Esophagus muscularis mucosa (tissue), 4 donors: ENCODE data around the gene TBX3. TPM values are rescaled to one million over a fixed set of nuclear protein-coding genes. Genes with fewer than 3 reads are reported as not detected.
A peak's percentile ranks its signal among the peaks of the same experiment; 100 is the strongest.

Experiments
- DNase-seq: peaks from one replicate; pipeline ENCODE4 v3.0.0-alpha.2; 2017; ENCODE audit errors: extremely low spot score
- H3K27ac ChIP-seq, 4 donors: fragments of 200-600 bp; sonication (generic); replicated peaks in 1 of 4; 1 replicate in 3 of 4; 2 replicates in 1 of 4; pipeline ENCODE4 v1.5.1; 2016 to 2019; ENCODE audit warnings: mild to moderate bottlenecking in 1 of 4
- H3K27me3 ChIP-seq, 4 donors: fragments of 200-600 bp; sonication (generic); one replicate each; pipeline versions ENCODE4 v1.5.1 to v1.6.0; 2016 to 2019
- H3K36me3 ChIP-seq, 4 donors: fragments of 200-600 bp; sonication (generic); one replicate each; pipeline ENCODE4 v1.5.1; 2016 to 2019
- H3K4me1 ChIP-seq, 4 donors: fragments of 200-600 bp; sonication (generic); one replicate each; pipeline ENCODE4 v1.5.1; 2016 to 2019
- H3K4me3 ChIP-seq, 4 donors: fragments of 200-600 bp; sonication (generic); 1 replicate in 2 of 4; 2 replicates in 2 of 4; pipeline ENCODE4 v1.5.1; 2016 to 2019; ENCODE audit warnings: mild to moderate bottlenecking in 4 of 4, moderate library complexity in 1 of 4
- H3K9me3 ChIP-seq, 4 donors: fragments of 200-600 bp; sonication (generic); 1 replicate in 3 of 4; 2 replicates in 1 of 4; pipeline ENCODE4 v1.5.1; 2016 to 2019
- EP300 ChIP-seq: sonication (generic); formaldehyde crosslinking; IDR thresholded peaks from one replicate; pipeline ENCODE4 v1.6.1; 2017; ENCODE audit warnings: antibody characterized with exemption
- POLR2A ChIP-seq: fragments of 450-650 bp; IDR thresholded peaks from one replicate; pipeline ENCODE4 v1.6.1; 2017; ENCODE audit warnings: antibody characterized with exemption, moderate library complexity, mild to moderate bottlenecking, low read depth
- POLR2AphosphoS5 ChIP-seq, 2 donors: sonication (generic); formaldehyde crosslinking; IDR thresholded peaks; one replicate each; pipeline ENCODE4 v1.6.1; 2017; ENCODE audit warnings: antibody characterized with exemption in 2 of 2
- WGBS: methylation state at CpG from one replicate; pipeline ENCODE4 v1.1.5; 2018; 5-methylcytosine and 5-hydroxymethylcytosine counted together
- intact Hi-C: fragments of 100-400 bp; cut with DNase I; formaldehyde crosslinking; loops from one replicate; pipeline ENCODE4 v1.15.1; 2023
- total RNA-seq, 4 donors: library from RNA; depleted of rRNA; stranded (reverse); fragments of >200 nt; gene quantifications; one replicate each; pipeline versions ENCODE4 v1.1.0 to v1.2.1, GENCODE V29; 2016
- TF ChIP-seq, protein P1 (sequence below), 3 experiments: fragments of 200-600 bp in 2 of 3; fragments of 450-650 bp in 1 of 3; sonication (generic) in 2 of 3; IDR thresholded peaks; one replicate each; pipeline ENCODE4 v1.5.1; 2017 to 2019; ENCODE audit warnings: antibody characterized with exemption in 3 of 3, mild to moderate bottlenecking in 2 of 3, moderate library complexity in 1 of 3

Gene TBX3
- total RNA-seq, 4 donors from 2014 or later: 5.3 to 10.4 (median 8.6) TPM

DNA sequence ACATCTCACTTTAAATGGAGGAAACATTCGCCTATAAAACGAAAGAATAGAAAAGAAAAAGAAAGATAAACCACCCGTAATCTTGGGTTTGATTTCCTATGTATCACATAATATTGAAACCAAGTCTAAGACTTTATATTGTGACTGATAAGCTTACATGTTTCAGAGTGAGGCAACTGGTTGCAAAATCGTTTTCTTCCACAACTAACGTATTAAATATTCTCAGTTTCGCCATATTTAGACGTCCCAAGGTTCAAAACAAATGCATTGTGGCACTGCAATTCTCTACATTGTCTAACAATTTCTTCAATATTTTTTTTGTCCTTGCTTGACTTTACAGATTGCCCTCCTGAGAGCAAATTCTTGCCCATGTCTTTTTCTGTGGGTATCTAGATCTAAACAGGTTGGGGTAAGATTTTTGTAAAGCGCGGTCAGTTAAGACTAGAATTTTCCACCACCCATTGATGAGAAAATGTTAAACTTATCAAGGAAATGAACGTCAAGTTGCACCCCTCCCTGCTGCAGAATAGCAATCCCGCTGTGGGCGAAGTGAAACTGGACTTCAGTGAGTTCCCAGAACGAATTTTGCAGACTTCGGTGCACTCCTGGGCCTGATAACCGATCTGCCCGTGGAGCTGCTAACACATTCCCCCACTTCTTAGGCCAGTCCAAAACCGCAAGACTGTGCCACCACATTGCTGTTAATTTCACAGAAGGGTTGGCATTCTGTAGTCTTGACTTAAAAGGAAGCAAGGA lies 2.7 kb downstream of the TBX3 start:
- DNase-seq: no peak
- peaks cover 0 to 39% (median 9%) of the 10 kb centered on the region in 4 donors for H3K36me3 ChIP-seq
- 49% methylated on average over 13 of the region's 17 CpGs for WGBS
- H3K4me3 ChIP-seq: peak overlapping the region; percentile 69 to 81 (median 72)
- intact Hi-C loops: no loop called here
- H3K27ac ChIP-seq: peak overlapping the region; percentile 87 to 92 (median 90)
- H3K27me3 ChIP-seq: peaks cover 0 to 12% (median 3%) of the 10 kb centered on the region in 4 donors
- no peaks in the 10 kb centered on the region for H3K9me3 ChIP-seq
- H3K4me1 ChIP-seq: peaks cover 0 to 43% (median 31%) of the 10 kb centered on the region in 4 donors
- TF ChIP-seq POLR2A (no peak), POLR2AphosphoS5 (IDR thresholded peaks at IDR 0.05) (peak in 1 of 2 donors; percentile 35)

DNA sequence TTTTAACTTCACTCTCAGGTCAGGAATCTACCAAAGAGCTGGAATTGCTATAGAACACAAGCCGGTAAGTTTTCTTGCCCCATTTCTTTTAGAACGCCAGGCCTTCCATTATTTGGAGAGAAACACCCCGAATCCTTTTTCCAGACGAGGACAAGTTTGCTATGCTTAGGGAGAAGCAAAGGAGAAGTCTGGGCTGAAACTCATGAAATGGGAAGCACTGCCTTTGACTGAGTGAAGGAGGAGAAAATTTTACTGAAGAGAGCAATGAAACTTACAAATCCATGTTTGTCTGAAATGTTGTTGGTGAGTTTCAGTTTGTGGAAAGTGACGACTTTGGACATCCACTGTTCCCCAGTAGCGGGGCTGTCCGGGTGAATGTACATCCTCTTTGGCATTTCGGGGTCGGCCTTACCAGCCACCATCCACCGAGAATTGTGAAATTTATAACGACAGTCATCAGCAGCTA lies 3.3 kb downstream of the TBX3 start:
- H3K36me3 ChIP-seq: peaks cover 0 to 45% (median 14%) of the 10 kb centered on the region in 4 donors
- H3K4me3 ChIP-seq: peak overlapping the region; percentile 69 to 81 (median 72)
- peaks cover 0 to 5% (median 0%) of the 10 kb centered on the region in 4 donors for H3K27me3 ChIP-seq
- DNase-seq: no peak
- H3K27ac ChIP-seq: peak overlapping the region in 3 of 4 donors; percentile 22 to 92 (median 90)
- TF ChIP-seq POLR2AphosphoS5 (IDR thresholded peaks at IDR 0.05) (no peak), EP300 (no peak), POLR2A (no peak)
- TF ChIP-seq, protein P1, sequence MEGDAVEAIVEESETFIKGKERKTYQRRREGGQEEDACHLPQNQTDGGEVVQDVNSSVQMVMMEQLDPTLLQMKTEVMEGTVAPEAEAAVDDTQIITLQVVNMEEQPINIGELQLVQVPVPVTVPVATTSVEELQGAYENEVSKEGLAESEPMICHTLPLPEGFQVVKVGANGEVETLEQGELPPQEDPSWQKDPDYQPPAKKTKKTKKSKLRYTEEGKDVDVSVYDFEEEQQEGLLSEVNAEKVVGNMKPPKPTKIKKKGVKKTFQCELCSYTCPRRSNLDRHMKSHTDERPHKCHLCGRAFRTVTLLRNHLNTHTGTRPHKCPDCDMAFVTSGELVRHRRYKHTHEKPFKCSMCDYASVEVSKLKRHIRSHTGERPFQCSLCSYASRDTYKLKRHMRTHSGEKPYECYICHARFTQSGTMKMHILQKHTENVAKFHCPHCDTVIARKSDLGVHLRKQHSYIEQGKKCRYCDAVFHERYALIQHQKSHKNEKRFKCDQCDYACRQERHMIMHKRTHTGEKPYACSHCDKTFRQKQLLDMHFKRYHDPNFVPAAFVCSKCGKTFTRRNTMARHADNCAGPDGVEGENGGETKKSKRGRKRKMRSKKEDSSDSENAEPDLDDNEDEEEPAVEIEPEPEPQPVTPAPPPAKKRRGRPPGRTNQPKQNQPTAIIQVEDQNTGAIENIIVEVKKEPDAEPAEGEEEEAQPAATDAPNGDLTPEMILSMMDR (IDR thresholded peaks at IDR 0.05): no peak
- WGBS: 61% methylated on average over 11 of the region's 11 CpGs
- intact Hi-C loops: no loop called here
- peaks cover 0 to 40% (median 31%) of the 10 kb centered on the region in 4 donors for H3K4me1 ChIP-seq
- H3K9me3 ChIP-seq: no peaks in the 10 kb centered on the region

DNA sequence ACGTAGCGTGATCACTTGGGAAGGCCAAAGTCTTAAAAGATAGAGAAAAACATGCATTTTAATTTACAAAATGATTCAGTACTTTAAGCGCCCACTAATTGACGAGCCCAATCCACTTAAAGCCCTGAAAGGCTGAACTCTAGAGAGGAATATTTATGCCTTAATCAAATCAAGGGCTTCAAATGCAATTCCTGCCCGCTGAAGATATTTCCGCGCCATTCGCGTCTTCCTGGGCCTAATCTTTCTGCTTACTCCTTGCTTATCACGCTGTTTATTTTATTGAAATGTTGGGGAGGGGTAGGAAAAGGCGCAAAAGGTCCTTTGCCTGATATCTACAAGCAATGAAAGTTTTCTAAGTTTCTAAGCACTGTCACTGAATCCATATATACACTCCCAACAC lies 4.0 kb downstream of the TBX3 start:
- intact Hi-C loops: no loop called here
- H3K36me3 ChIP-seq: peaks cover 0 to 52% (median 20%) of the 10 kb centered on the region in 4 donors
- H3K27ac ChIP-seq: peak overlapping the region in 1 of 4 donors; percentile 92
- H3K9me3 ChIP-seq: no peaks in the 10 kb centered on the region
- H3K27me3 ChIP-seq: no peaks in the 10 kb centered on the region
- H3K4me3 ChIP-seq: peak overlapping the region; percentile 69 to 81 (median 72)
- no peak for TF ChIP-seq POLR2A
- TF ChIP-seq, protein P1 (IDR thresholded peaks at IDR 0.05): no peak
- no peak for TF ChIP-seq POLR2AphosphoS5 (IDR thresholded peaks at IDR 0.05)
- no peak for TF ChIP-seq EP300
- DNase-seq: no peak
- peaks cover 0 to 33% (median 24%) of the 10 kb centered on the region in 4 donors for H3K4me1 ChIP-seq
- 74% methylated on average over 11 of the region's 11 CpGs for WGBS

DNA sequence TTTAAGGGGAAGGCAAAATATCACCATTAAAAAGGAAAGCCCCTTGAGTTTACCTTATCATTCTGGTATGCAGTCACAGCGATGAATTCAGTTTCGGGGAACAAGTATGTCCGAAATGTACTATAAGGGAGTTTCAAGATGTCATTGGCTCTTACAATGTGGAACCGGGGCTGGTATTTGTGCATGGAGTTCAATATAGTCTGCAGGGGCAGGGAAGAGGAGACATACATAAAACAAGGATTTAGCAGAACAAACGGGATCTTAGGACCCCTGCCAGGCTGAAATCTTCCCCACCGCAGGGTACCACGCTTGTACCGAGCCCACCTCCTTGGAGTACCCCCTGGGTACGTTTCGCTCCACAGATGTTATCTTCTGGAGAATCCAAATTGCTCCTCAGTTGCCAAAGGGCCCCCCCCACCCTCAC lies 4.5 kb downstream of the TBX3 start:
- peaks cover 0 to 30% (median 20%) of the 10 kb centered on the region in 4 donors for H3K4me1 ChIP-seq
- TF ChIP-seq POLR2A (no peak), POLR2AphosphoS5 (IDR thresholded peaks at IDR 0.05) (no peak), EP300 (no peak)
- TF ChIP-seq, protein P1 (IDR thresholded peaks at IDR 0.05): no peak
- no peaks in the 10 kb centered on the region for H3K9me3 ChIP-seq
- no peak overlapping the region for H3K27ac ChIP-seq
- intact Hi-C loops: no loop called here
- H3K36me3 ChIP-seq: peaks cover 4 to 57% (median 23%) of the 10 kb centered on the region in 4 donors
- WGBS: 90% methylated on average over 10 of the region's 10 CpGs
- H3K4me3 ChIP-seq: peak overlapping the region; percentile 69 to 81 (median 72)
- DNase-seq: no peak
- peaks cover 0 to 3% (median 0%) of the 10 kb centered on the region in 4 donors for H3K27me3 ChIP-seq

DNA sequence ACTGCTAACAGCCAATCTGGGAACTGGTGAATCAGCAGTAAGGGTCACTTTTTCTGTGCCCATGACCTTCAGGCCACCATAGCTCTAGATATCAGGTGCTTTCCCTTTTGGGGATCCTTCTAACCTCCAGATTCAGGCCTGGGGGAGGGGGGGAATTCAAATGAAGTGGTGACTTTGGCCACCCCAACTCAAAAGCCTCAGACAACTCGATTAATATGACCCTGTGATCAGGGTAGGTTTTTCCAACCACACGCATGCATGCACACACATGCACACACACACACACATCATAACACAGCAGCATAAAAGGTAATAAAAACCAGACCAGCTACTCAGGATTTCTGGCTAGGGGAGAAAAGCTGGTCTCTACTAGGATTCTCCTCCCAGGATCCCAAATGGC lies 5.3 kb downstream of the TBX3 start:
- Histone ChIP-seq H3K9me3 (no peaks in the 10 kb centered on the region), H3K4me3 (no peak overlapping the region), H3K4me1 (peaks cover 0 to 37% (median 20%) of the 10 kb centered on the region in 4 donors), H3K27ac (no peak overlapping the region), H3K27me3 (peaks cover 0 to 8% (median 0%) of the 10 kb centered on the region in 4 donors), H3K36me3 (peaks cover 9 to 64% (median 31%) of the 10 kb centered on the region in 4 donors)
- intact Hi-C loops: no loop called here
- TF ChIP-seq EP300 (no peak), POLR2A (no peak), POLR2AphosphoS5 (IDR thresholded peaks at IDR 0.05) (no peak)
- TF ChIP-seq, protein P1 (IDR thresholded peaks at IDR 0.05): no peak
- no peak for DNase-seq
- 93% methylated on average over 2 of the region's 2 CpGs for WGBS
